MM.1S (cell line): ENCODE measurements around the gene REN.

Source experiments
- EZH2phosphoT487 ChIP-seq: fragments of 300-600 bp; sonication (generic); IDR thresholded peaks from 2 replicates; pipeline ENCODE4 v1.6.1; 2018; ENCODE audit warnings: antibody characterized with exemption, low read length
- TF ChIP-seq, protein P1 (sequence below): fragments of 300-600 bp; sonication (generic); IDR thresholded peaks from 2 replicates; pipeline ENCODE4 v1.5.1; 2016; ENCODE audit warnings: antibody characterized with exemption, low read length, mixed read lengths

GRCh38 chr1:204110894-204111633, 55.1 kb downstream of the REN start:
- TF ChIP-seq EZH2phosphoT487 = no peak
- TF ChIP-seq, protein P1, sequence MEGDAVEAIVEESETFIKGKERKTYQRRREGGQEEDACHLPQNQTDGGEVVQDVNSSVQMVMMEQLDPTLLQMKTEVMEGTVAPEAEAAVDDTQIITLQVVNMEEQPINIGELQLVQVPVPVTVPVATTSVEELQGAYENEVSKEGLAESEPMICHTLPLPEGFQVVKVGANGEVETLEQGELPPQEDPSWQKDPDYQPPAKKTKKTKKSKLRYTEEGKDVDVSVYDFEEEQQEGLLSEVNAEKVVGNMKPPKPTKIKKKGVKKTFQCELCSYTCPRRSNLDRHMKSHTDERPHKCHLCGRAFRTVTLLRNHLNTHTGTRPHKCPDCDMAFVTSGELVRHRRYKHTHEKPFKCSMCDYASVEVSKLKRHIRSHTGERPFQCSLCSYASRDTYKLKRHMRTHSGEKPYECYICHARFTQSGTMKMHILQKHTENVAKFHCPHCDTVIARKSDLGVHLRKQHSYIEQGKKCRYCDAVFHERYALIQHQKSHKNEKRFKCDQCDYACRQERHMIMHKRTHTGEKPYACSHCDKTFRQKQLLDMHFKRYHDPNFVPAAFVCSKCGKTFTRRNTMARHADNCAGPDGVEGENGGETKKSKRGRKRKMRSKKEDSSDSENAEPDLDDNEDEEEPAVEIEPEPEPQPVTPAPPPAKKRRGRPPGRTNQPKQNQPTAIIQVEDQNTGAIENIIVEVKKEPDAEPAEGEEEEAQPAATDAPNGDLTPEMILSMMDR = no peak
